PFSK-1 (cell line): ENCODE measurements around the gene PPIB.

ENCODE experiments used
- FOXP2 ChIP-seq: optimal IDR thresholded peaks from 2 replicates; pipeline ENCODE3; 2011; ENCODE audit warnings: borderline replicate concordance, control low read depth, inconsistent platforms; ENCODE audit not compliant: insufficient read depth; ENCODE audit errors: extremely low read length, extremely low read depth
- POLR2AphosphoS5 ChIP-seq: IDR thresholded peaks from 2 replicates; pipeline ENCODE4 v1.6.1; 2012; ENCODE audit warnings: low read depth, mild to moderate bottlenecking, control low read depth, low read length, moderate library complexity
- SIN3A ChIP-seq: IDR thresholded peaks from 2 replicates; pipeline ENCODE4 v1.6.1; 2012; ENCODE audit warnings: mild to moderate bottlenecking, low read length, moderate library complexity, borderline replicate concordance; ENCODE audit not compliant: insufficient read depth
- TAF1 ChIP-seq: IDR thresholded peaks from 2 replicates; pipeline ENCODE4 v1.6.1; 2012; ENCODE audit warnings: low read length, control low read depth, borderline replicate concordance; ENCODE audit not compliant: insufficient read depth
- TF ChIP-seq, protein P1 (sequence below), 2 experiments: IDR thresholded peaks; 2 replicates each; pipeline versions ENCODE4 v1.6.1 to v1.8.0; 2011 to 2012; ENCODE audit warnings: low read depth in 2 of 2, low read length in 2 of 2, control low read depth in 1 of 2, inconsistent platforms in 1 of 2, mild to moderate bottlenecking in 1 of 2, moderate library complexity in 1 of 2; ENCODE audit not compliant: insufficient read depth in 1 of 2

PPIB gene

DNA sequence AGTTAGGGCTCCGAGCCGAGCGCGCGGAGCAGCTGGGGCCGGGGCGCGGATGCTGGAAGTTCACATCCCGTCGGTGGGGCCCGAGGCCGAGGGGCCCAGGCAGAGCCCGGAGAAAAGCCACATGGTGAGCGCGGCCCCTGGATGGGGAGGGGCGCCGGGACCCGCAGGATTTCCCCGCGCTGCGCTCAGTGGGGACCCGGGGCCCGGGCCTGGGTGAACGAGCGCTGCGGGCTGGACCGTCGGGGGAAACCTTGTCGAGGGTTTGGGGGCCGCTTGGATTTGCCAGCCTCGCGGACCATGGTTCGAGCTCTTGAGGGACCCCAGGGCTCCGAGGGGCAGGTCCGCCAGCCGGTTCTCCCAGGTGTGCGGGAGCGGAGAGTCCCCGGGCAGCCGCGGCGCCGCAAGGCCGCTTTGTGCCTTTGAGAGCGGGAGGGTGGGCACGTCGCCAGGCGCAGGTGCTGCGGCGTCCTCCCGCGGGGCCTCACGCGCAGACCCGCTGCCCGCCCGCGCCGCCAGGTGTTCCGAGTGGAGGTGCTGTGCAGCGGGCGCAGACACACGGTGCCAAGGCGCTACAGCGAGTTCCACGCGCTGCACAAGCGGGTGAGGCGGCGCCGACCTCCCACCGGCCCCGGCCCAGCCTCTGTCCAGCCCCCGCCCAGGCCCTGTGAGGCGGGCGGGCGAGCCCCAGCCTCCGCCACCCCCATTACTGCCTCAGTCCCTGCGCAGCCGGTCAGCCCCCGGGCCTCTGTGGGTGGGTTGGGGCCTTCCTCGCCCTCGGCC, 10.9 kb downstream of the PPIB start, which contains the start of gene SNX22:
Gene SNX22 (plus strand): TSS at position 5 of the 780 bp plus-strand sequence. CDS start 45 bp downstream, at position 50.
- TF ChIP-seq, protein P1, sequence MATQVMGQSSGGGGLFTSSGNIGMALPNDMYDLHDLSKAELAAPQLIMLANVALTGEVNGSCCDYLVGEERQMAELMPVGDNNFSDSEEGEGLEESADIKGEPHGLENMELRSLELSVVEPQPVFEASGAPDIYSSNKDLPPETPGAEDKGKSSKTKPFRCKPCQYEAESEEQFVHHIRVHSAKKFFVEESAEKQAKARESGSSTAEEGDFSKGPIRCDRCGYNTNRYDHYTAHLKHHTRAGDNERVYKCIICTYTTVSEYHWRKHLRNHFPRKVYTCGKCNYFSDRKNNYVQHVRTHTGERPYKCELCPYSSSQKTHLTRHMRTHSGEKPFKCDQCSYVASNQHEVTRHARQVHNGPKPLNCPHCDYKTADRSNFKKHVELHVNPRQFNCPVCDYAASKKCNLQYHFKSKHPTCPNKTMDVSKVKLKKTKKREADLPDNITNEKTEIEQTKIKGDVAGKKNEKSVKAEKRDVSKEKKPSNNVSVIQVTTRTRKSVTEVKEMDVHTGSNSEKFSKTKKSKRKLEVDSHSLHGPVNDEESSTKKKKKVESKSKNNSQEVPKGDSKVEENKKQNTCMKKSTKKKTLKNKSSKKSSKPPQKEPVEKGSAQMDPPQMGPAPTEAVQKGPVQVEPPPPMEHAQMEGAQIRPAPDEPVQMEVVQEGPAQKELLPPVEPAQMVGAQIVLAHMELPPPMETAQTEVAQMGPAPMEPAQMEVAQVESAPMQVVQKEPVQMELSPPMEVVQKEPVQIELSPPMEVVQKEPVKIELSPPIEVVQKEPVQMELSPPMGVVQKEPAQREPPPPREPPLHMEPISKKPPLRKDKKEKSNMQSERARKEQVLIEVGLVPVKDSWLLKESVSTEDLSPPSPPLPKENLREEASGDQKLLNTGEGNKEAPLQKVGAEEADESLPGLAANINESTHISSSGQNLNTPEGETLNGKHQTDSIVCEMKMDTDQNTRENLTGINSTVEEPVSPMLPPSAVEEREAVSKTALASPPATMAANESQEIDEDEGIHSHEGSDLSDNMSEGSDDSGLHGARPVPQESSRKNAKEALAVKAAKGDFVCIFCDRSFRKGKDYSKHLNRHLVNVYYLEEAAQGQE (IDR thresholded peaks at IDR 0.05; ENCODE audit: insufficient read depth in 1 of 2, low read depth in 2 of 2, low read length in 2 of 2) = no peak
- TF ChIP-seq FOXP2 = no peak

- TF ChIP-seq, protein P1 (IDR thresholded peaks at IDR 0.05; ENCODE audit: insufficient read depth in 1 of 2, low read depth in 2 of 2, low read length in 2 of 2) = no peak
- TF ChIP-seq FOXP2 = no peak
- TF ChIP-seq POLR2AphosphoS5 = no peak
- TF ChIP-seq SIN3A = no peak
- TF ChIP-seq TAF1 = no peak
Measured at GRCh38 chr15:64149893-64150578, 12.8 kb downstream of the PPIB start.

DNA sequence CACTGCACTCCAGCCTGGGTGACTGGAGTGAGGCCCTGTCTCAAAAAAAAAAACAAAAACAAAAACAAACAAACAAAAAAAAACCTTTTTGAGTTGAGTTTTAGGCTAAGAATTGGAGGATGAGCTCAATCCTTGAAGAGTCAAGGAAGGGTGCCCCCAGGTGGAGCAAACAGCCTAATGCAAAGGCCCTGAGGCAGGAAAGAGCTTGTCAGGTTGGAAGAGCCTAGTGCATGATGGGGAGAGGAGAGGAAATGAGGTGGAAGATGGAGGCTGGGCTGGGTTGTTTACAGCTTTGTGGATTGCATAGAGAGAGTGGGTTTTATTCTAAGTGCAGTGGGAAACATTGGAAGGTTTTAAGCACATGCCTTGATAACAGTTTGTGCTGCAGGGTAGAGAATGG, 13.4 kb downstream of the PPIB start:
- TF ChIP-seq TAF1 = no peak
- TF ChIP-seq, protein P1 (IDR thresholded peaks at IDR 0.05; ENCODE audit: insufficient read depth in 1 of 2, low read depth in 2 of 2, low read length in 2 of 2) = no peak
- no peak for TF ChIP-seq FOXP2
- TF ChIP-seq POLR2AphosphoS5 = no peak
- TF ChIP-seq SIN3A = no peak

DNA sequence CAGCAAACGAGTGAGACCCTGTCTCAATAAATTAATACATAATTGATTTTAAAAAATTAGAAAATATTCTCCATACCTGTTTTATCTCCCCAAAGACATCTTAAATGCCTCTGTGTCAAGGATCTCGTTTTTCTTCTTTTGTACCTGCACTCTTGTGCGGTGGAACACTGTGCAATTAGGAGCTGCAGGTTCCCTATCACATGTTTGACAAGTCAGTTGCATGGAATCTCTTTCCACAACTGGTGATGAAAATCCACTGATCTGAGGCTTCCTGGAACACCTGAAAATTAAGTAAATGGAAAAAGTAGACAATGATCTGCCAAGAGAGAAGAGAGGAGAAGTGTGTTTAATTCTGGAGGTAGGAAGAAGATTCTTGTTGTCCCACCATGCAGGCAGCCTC, 14.2 kb downstream of the PPIB start:
- TF ChIP-seq SIN3A (no peak), FOXP2 (no peak), TAF1 (no peak), POLR2AphosphoS5 (no peak)
- TF ChIP-seq, protein P1 (IDR thresholded peaks at IDR 0.05; ENCODE audit: insufficient read depth in 1 of 2, low read depth in 2 of 2, low read length in 2 of 2) = no peak
